Astrocyte (in vitro differentiated cells and primary cell): ENCODE data around the gene ABLIM2. TPM values are rescaled to one million over a fixed set of nuclear protein-coding genes. Genes with fewer than 3 reads are reported as not detected.

Experiments used
- DNase-seq: peaks from one replicate; pipeline ENCODE4 v3.0.0-alpha.2; 2010; ENCODE audit warnings: low read depth
- FAIRE-seq: peaks from 2 replicates; lab custom pipeline; 2011; peaks lifted over from hg19 to GRCh38; lab: Jason Lieb, UNC
- H2AFZ ChIP-seq: 2 replicates; pipeline ENCODE4 v1.6.0; 2012; ENCODE audit warnings: low read depth, low read length, inconsistent platforms
- H3K27ac ChIP-seq: 2 replicates; pipeline ENCODE4 v1.5.1; 2011; ENCODE audit warnings: low read depth, low read length, inconsistent platforms
- H3K27me3 ChIP-seq: 2 replicates; pipeline ENCODE4 v1.6.0; 2011; ENCODE audit warnings: low read length, inconsistent platforms; ENCODE audit not compliant: insufficient read depth
- H3K36me3 ChIP-seq: 2 replicates; pipeline ENCODE4 v1.5.1; 2011; ENCODE audit warnings: low read length, inconsistent platforms; ENCODE audit not compliant: insufficient read depth
- H3K4me1 ChIP-seq: 2 replicates; pipeline ENCODE4 v1.5.1; 2011; ENCODE audit warnings: low read length, inconsistent platforms; ENCODE audit not compliant: insufficient read depth
- H3K4me2 ChIP-seq: 2 replicates; pipeline ENCODE4 v1.6.0; 2012; ENCODE audit warnings: low read length, inconsistent platforms
- H3K4me3 ChIP-seq: 2 replicates; pipeline ENCODE4 v1.5.1; 2011; ENCODE audit warnings: low read depth, mild to moderate bottlenecking, low read length, inconsistent platforms; ENCODE audit not compliant: insufficient read depth
- H3K79me2 ChIP-seq: 2 replicates; pipeline ENCODE4 v1.6.0; 2012; ENCODE audit warnings: mild to moderate bottlenecking, low read length, inconsistent platforms; ENCODE audit not compliant: insufficient read depth
- H3K9ac ChIP-seq: 2 replicates; pipeline ENCODE4 v1.6.0; 2012; ENCODE audit warnings: mild to moderate bottlenecking, low read length, inconsistent platforms
- H3K9me3 ChIP-seq: 2 replicates; pipeline ENCODE4 v1.5.1; 2012; ENCODE audit warnings: low read depth, mild to moderate bottlenecking, low read length, inconsistent platforms; ENCODE audit not compliant: insufficient read depth
- H4K20me1 ChIP-seq: 2 replicates; pipeline ENCODE4 v1.6.0; 2012; ENCODE audit warnings: low read length, inconsistent platforms; ENCODE audit not compliant: insufficient read depth
- H3K27ac Mint-ChIP-seq: one replicate; pipeline ENCODE4 v1.8.0; 2021; ENCODE audit warnings: mild to moderate bottlenecking, mixed read lengths; ENCODE audit not compliant: unreplicated experiment
- H3K27me3 Mint-ChIP-seq: one replicate; pipeline ENCODE4 v1.8.0; 2021; ENCODE audit warnings: low read depth, mixed read lengths; ENCODE audit not compliant: unreplicated experiment
- H3K36me3 Mint-ChIP-seq: one replicate; pipeline ENCODE4 v1.8.0; 2021; ENCODE audit warnings: low read depth, mixed read lengths; ENCODE audit not compliant: unreplicated experiment
- H3K4me1 Mint-ChIP-seq: one replicate; pipeline ENCODE4 v1.8.0; 2021; ENCODE audit warnings: low read depth, mixed read lengths; ENCODE audit not compliant: unreplicated experiment
- H3K4me3 Mint-ChIP-seq: one replicate; pipeline ENCODE4 v1.8.0; 2021; ENCODE audit warnings: mild to moderate bottlenecking, moderate library complexity, mixed read lengths; ENCODE audit not compliant: unreplicated experiment
- H3K9me3 Mint-ChIP-seq: one replicate; pipeline ENCODE4 v1.8.0; 2021; ENCODE audit warnings: mild to moderate bottlenecking, mixed read lengths; ENCODE audit not compliant: unreplicated experiment
- CTCF ChIP-seq: IDR thresholded peaks from 2 replicates; pipeline ENCODE4 v1.5.1; 2011; ENCODE audit warnings: low read depth, mild to moderate bottlenecking, inconsistent platforms, low read length, moderate library complexity; ENCODE audit not compliant: insufficient read depth
- EZH2 ChIP-seq: IDR thresholded peaks from 2 replicates; pipeline ENCODE4 v1.6.1; 2012; ENCODE audit warnings: mild to moderate bottlenecking, low read length, inconsistent platforms; ENCODE audit not compliant: insufficient read depth
- total RNA-seq: library from RNA; stranded (reverse); gene quantifications from 2 replicates; pipeline ENCODE4 v1.2.1, GENCODE V29; 2021

ABLIM2 gene
- total RNA-seq, 1 donor from 2014 or later: 0.50 TPM

GRCh38 chr4:8155660-8156421, 2.8 kb downstream of the ABLIM2 start:
- H3K36me3 ChIP-seq: no peaks in the 10 kb centered on the region
- peaks cover 57% of the 10 kb centered on the region for H3K27me3 Mint-ChIP-seq

GRCh38 chr4:8155048-8155447, 3.6 kb downstream of the ABLIM2 start:
- no peak overlapping the region for H3K4me3 ChIP-seq
- no peaks in the 10 kb centered on the region for H4K20me1 ChIP-seq
- no peak overlapping the region for H3K4me2 ChIP-seq
- H3K79me2 ChIP-seq: no peaks in the 10 kb centered on the region
- H3K9ac ChIP-seq: no peak overlapping the region
- H3K4me1 ChIP-seq: peaks cover 4% of the 10 kb centered on the region
- DNase-seq (peak; percentile 47), FAIRE-seq (no peak)
- no peak overlapping the region for H3K27ac ChIP-seq
- Mint-ChIP-seq H3K9me3 (peaks cover 2% of the 10 kb centered on the region), H3K4me3 (no peak overlapping the region), H3K27me3 (peaks cover 56% of the 10 kb centered on the region), H3K27ac (no peak overlapping the region), H3K36me3 (no peaks in the 10 kb centered on the region), H3K4me1 (no peaks in the 10 kb centered on the region)
- no peaks in the 10 kb centered on the region for H3K36me3 ChIP-seq
- no peaks in the 10 kb centered on the region for H3K9me3 ChIP-seq
- TF ChIP-seq EZH2 (no peak), CTCF (no peak)
- H3K27me3 ChIP-seq: peaks cover 32% of the 10 kb centered on the region
- H2AFZ ChIP-seq: no peak overlapping the region

More at GRCh38 chr4:8155660-8156421, 2.8 kb downstream of the ABLIM2 start:
- Histone ChIP-seq H2AFZ (no peak overlapping the region), H3K9ac (no peak overlapping the region), H3K27ac (no peak overlapping the region), H3K4me2 (no peak overlapping the region), H3K4me3 (no peak overlapping the region), H3K9me3 (no peaks in the 10 kb centered on the region), H3K79me2 (no peaks in the 10 kb centered on the region), H3K4me1 (peaks cover 4% of the 10 kb centered on the region), H3K27me3 (peaks cover 27% of the 10 kb centered on the region), H4K20me1 (no peaks in the 10 kb centered on the region)
- no peak for TF ChIP-seq EZH2
- no peak for TF ChIP-seq CTCF
- Mint-ChIP-seq H3K4me3 (peak overlapping the region; percentile 34), H3K4me1 (no peaks in the 10 kb centered on the region), H3K27ac (no peak overlapping the region), H3K9me3 (peaks cover 2% of the 10 kb centered on the region), H3K36me3 (no peaks in the 10 kb centered on the region)
- no peak for DNase-seq
- no peak for FAIRE-seq

- H3K27me3 ChIP-seq: peaks cover 34% of the 10 kb centered on the region
- H3K4me3 Mint-ChIP-seq: no peak overlapping the region
- no peak overlapping the region for H3K27ac ChIP-seq
- no peak overlapping the region for H3K4me2 ChIP-seq
- H2AFZ ChIP-seq: no peak overlapping the region
- H3K27ac Mint-ChIP-seq: no peak overlapping the region
- H3K79me2 ChIP-seq: no peaks in the 10 kb centered on the region
- H3K9me3 Mint-ChIP-seq: no peaks in the 10 kb centered on the region
- H3K4me1 Mint-ChIP-seq: no peaks in the 10 kb centered on the region
- no peaks in the 10 kb centered on the region for H4K20me1 ChIP-seq
- no peaks in the 10 kb centered on the region for H3K36me3 Mint-ChIP-seq
- H3K27me3 Mint-ChIP-seq: peaks cover 57% of the 10 kb centered on the region
- DNase-seq (no peak), FAIRE-seq (no peak)
- H3K4me3 ChIP-seq: no peak overlapping the region
- H3K9me3 ChIP-seq: no peaks in the 10 kb centered on the region
- H3K36me3 ChIP-seq: no peaks in the 10 kb centered on the region
- H3K4me1 ChIP-seq: no peaks in the 10 kb centered on the region
- no peak for TF ChIP-seq EZH2
- no peak for TF ChIP-seq CTCF
- no peak overlapping the region for H3K9ac ChIP-seq
These were observed 5.2 kb downstream of the ABLIM2 start for GRCh38 chr4:8153441-8153840.
